C1 segment of cervical spinal cord (tissue), 14 donors: Measurements from ENCODE around the gene NBEA.

ENCODE experiments used
- DNase-seq, 14 donors: peaks; one replicate each; lab custom pipeline; 2025; lab: John Stamatoyannopoulos, UW

The NBEA gene

GRCh38 chr13:35699825-35700510 is 757.9 kb downstream of the NBEA start:
- no peak for DNase-seq

- no peak for DNase-seq
Observed at GRCh38 chr13:35700671-35701070, 758.6 kb downstream of the NBEA start.

DNA sequence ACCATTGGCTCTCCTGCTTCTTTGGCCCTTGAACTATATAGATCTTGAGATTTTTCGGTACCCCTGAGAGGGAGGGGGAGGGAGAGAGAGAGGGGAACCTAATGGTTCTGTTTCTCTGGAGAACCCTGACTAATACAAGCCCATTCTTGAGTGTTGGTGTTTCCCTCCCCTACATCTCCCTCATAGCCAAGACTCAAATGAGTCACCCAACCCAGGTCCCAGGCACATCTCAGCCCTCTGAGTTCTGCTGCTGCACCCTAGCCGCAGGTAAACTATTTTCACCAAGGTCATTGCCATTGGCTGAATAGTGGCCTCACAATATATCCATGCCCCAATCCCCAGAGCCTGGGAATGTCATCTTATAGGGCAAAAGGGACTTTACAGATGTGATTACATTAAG is 760.2 kb downstream of the NBEA start:
- DNase-seq = no peak

DNA sequence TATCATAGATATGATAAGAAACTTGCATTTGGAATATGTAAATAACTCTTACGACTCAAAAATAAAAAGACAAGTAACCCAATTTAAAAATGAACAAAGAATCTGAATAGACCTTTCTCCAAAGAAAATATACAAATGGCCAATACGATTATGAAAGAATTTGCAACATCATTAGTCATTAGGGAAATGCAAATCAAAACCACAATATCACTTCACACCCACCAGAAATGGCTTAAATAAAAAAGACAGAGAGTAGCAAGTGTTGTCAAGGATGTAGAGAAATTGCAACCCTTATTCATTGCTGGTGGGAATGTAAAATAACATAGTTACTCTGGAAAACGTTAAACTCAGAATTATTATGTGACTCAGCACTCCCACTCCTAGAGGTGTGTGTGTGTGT is 761.0 kb downstream of the NBEA start:
- no peak for DNase-seq

- DNase-seq = no peak
Observed at GRCh38 chr13:35704331-35704730, 762.3 kb downstream of the NBEA start.

DNA sequence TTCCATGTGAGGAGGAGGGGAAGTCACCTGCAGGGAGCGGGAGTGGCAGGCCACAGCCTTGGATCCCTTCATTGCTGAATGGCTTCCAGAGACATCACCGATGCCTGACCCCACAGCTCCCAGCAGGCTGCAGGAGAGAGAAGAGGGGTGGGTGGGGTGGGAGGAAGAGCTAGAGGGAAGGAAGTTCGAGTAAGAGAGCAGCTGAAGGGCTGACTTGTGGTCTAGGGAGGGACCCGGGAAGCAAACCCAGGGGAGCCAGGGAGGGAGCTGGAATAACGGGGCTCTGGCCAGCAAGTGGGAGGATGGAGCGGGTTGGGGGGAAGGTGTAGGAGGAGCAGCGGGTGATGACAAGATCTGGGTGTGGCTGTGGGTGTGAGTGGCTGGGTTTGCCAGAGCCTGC is 764.2 kb downstream of the NBEA start:
- DNase-seq = no peak

- no peak for DNase-seq
Observed at GRCh38 chr13:35706721-35707120, 764.7 kb downstream of the NBEA start.

DNA sequence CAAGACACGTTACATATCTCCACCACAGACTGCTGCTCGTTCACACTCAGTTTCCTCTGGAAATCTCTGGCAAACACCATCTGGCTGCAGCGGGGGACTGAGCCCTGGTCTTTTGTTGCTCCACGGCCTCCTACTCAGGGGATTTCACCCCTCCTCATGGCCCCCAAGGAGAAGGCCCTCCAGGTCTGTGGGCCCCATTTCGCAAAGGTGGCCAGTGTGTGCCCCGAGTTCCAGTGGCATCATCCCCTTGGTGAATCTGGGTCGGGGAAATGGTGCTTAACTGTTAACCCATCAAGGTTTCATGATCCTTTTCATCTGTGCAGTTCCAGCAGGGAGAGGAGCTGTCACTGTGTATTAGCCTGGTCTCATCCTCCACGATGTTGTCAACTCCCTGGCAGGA is 769.8 kb downstream of the NBEA start:
- no peak for DNase-seq

DNA sequence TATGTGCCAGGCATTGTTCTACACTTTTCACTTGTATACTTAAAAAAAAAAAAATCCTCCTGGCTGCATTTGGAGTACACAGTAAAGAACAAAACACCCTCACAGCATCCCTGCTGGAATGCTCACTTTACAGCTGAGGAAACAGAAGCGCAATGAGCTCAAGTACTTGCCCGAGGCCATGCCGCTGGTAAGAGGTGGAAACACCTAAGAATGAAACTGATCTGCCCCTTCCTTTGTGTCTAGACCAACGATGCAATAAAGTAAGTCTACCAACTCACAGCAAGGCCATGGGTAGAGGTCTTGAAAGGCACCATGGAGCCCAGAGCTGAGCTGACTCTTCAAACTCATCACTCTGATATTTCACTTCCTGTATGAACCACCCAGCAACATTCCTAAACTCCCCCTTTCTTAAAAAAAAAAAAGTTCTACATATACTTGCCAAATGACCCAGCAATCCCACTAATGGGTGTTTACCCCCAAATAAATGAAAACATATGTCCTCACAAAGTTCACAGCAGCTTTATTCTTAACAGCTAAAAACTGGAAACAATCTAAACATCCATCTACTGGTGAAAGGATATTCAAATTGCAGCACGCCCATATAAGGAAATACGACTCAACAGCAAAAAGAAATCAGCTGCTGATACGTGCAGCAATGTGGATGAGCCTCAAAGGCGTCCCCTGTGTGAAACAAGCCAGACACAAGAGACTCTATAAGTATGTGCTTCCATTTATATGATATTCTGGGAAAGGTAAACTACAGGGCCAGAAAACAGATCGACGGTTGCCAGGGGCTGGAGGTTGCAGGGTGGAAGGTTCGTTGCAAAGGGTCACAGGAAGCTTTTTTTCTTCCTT is 771.1 kb downstream of the NBEA start:
- no peak for DNase-seq

DNA sequence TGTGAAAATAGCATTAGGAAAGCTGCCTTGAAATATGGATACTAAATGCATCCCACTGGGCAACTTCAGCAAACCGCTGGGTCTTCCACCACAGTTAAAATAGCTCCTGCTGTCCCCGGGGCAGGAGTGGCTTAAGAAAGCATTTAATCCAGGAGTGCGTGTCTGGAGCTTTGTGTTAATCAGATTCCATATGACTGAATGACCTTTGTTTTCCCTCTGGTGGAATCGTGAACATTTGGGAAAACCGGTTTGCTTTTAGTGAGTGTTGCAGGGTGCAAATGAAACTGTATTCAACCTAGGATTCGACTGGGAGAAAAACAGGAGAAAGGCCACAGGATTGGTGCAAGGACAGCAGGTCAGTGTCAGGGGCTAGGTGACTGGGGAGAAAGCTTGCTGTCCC is 772.1 kb downstream of the NBEA start:
- no peak for DNase-seq

GRCh38 chr13:35714588-35715377 is 772.7 kb downstream of the NBEA start:
- no peak for DNase-seq

DNA sequence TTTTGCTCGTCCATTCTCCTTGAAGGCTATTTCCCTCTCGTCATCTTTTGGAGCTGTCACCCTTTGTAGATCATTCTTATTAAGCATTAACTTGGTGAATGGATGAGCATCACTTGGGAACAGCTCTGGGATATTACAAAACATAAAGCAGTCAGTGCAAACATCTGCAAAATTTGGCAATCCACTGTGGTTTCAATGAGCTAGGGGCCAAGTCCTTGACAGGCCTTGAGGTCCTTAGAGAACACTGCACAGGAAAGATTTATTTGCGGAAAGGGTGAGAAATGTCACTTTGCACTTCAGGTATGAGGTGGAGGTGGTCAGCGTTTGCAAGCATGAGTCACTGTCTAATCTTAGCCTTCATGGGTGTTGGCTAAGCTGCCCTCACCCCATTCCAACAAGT is 774.1 kb downstream of the NBEA start:
- no peak for DNase-seq

DNA sequence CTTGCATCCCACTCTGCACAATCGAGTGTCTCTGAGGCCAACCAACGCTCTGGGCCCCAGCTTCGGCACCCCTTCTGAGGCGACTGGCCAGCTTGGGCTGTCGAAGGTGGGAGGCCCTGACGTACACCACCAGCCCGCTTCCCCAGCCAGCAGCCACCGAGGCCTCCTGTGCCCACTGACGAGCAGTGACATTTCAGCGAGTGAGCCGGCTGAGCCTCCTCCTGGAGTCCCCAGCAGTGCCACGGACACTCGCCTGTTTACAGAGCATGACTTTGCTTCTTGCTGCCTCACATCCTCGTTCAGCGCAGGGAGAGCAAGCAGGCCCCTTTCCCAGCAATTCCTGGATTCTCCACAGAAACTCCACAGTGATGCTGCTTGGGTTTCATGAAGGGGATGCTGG is 774.7 kb downstream of the NBEA start:
- DNase-seq = peak in 1 of 14 donors; percentile 19

- no peak for DNase-seq
Observed at GRCh38 chr13:35718084-35718483, 776.0 kb downstream of the NBEA start.

GRCh38 chr13:35720290-35720689 is 778.2 kb downstream of the NBEA start:
- no peak for DNase-seq

GRCh38 chr13:35720690-35721554 is 778.9 kb downstream of the NBEA start:
- peak in 10 of 14 donors; percentile 1 to 61 (median 19) for DNase-seq
